ENCODE data around the gene CHMP2B. TPM values are rescaled to one million over a fixed set of nuclear protein-coding genes. Genes with fewer than 3 reads are reported as not detected.
"Not testable (repeated sequence)": the region's sequence is repeated elsewhere in the genome, so short reads cannot be mapped to it uniquely, and the experiment has no call there.

Gene CHMP2B
- total RNA-seq, 1 donor from 2014 or later = 39.2 TPM

DNA sequence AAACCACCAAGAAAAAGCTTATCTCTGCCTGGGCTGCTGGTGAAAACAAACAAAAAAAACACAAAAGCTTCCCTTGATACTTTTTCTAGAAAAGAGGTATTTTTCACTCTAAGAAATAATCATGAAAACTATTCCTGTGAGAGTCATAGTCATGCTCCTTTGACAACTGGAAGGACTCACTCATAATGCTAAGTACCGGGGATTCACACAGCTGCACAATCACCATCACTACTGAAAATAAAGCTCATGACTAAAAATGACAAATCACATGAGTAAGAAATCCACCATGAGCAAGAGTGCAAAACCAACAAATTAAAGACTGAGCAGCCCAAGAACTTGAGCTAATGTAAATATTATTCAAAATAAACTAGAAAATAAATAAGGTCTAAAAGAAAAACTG, 59.9 kb downstream of the CHMP2B start:
- H3K27me3 ChIP-seq = no peaks in the 10 kb centered on the region
- intact Hi-C loops (cut with DNase I) = no loop called here
- no peak overlapping the region for H3K27ac ChIP-seq
- DNase-seq (no peak), ATAC-seq (no peak)
- H3K9me3 ChIP-seq = no peaks in the 10 kb centered on the region
- no peaks in the 10 kb centered on the region for H3K4me1 ChIP-seq
- no peaks in the 10 kb centered on the region for H3K36me3 ChIP-seq
- no peak for TF ChIP-seq CTCF (IDR thresholded peaks at IDR 0.05)
- H3K4me3 ChIP-seq = no peak overlapping the region

DNA sequence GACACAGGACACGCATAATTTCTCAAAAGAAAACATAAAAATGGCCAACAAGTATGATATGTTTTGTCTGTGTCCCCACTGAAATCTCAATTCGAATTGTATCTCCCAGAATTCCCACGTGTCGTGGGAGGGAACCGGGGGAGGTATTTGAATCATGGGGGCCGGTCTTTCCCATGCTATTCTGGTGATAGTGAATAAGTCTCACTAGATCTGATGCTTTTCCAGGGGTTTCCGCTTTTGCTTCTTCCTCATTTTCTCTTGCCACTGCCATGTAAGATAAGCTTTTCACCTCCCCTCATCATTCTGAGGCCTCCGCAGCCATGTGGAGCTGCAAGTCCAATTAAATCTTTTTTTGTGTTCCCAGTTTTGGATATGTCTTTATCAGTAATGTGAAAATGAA, 61.3 kb downstream of the CHMP2B start:
- no peak for TF ChIP-seq CTCF (IDR thresholded peaks at IDR 0.05)
- Histone ChIP-seq H3K4me1 (no peaks in the 10 kb centered on the region), H3K27ac (no peak overlapping the region), H3K36me3 (no peaks in the 10 kb centered on the region), H3K4me3 (no peak overlapping the region), H3K27me3 (no peaks in the 10 kb centered on the region), H3K9me3 (no peaks in the 10 kb centered on the region)
- ATAC-seq (no peak), DNase-seq (no peak)
- intact Hi-C loops (cut with DNase I) = no loop called here

GRCh38 chr3:87298111-87298718, 71.1 kb downstream of the CHMP2B start:
- no peak for DNase-seq
- Histone ChIP-seq H3K4me3 (no peak overlapping the region), H3K27me3 (no peaks in the 10 kb centered on the region), H3K27ac (no peak overlapping the region), H3K36me3 (no peaks in the 10 kb centered on the region), H3K9me3 (no peaks in the 10 kb centered on the region), H3K4me1 (no peaks in the 10 kb centered on the region)
- ATAC-seq = peak; percentile 68
- TF ChIP-seq CTCF (IDR thresholded peaks at IDR 0.05) = peak; percentile 73
- intact Hi-C loops (cut with DNase I) = no loop called here

DNA sequence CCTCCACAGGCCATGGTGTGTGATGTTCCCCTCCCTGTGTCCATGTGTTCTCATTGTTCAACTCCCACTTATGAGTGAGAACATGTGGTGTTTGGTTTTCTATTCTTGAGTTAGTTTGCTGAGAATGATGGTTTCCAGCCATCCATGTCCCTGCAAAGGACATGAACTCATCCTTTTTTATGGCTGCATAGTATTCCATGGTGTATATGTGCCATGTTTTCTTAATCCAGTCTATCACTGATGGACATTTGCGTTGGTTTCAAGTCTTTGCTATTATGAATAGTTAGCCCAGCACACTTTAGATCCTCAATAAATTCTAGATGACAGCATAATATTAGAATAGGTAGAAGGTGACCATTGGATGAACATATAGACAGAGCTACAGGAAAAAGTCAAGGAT, 77.9 kb downstream of the CHMP2B start:
- ATAC-seq; H3K36me3 ChIP-seq; H3K9me3 ChIP-seq; H3K27me3 ChIP-seq; intact Hi-C loops (cut with DNase I); H3K4me3 ChIP-seq; H3K27ac ChIP-seq; H3K4me1 ChIP-seq; DNase-seq: not testable (repeated sequence)

Small RNAs within 50 kb of the gene (microRNA-seq; reads per million reads assigned to microRNA genes)
- gene MIR4795 (ENCODE audit: borderline microRNAs expressed) = not detected

Other genes starting within 250 kb of the CHMP2B start
- 61.5 TPM for gene VGLL3, start 236.2 kb upstream of the CHMP2B start, total RNA-seq
- not detected for gene POU1F1, start 49.3 kb downstream of the CHMP2B start, total RNA-seq

Measured in upper lobe of right lung (tissue), 1 donor.